ENCODE data around the gene IRF2BP1.

The IRF2BP1 gene, protein sequence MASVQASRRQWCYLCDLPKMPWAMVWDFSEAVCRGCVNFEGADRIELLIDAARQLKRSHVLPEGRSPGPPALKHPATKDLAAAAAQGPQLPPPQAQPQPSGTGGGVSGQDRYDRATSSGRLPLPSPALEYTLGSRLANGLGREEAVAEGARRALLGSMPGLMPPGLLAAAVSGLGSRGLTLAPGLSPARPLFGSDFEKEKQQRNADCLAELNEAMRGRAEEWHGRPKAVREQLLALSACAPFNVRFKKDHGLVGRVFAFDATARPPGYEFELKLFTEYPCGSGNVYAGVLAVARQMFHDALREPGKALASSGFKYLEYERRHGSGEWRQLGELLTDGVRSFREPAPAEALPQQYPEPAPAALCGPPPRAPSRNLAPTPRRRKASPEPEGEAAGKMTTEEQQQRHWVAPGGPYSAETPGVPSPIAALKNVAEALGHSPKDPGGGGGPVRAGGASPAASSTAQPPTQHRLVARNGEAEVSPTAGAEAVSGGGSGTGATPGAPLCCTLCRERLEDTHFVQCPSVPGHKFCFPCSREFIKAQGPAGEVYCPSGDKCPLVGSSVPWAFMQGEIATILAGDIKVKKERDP
- 44.0 to 50.6 (median 49.6) reads per million in 4 experiments for total RNA-seq

DNA sequence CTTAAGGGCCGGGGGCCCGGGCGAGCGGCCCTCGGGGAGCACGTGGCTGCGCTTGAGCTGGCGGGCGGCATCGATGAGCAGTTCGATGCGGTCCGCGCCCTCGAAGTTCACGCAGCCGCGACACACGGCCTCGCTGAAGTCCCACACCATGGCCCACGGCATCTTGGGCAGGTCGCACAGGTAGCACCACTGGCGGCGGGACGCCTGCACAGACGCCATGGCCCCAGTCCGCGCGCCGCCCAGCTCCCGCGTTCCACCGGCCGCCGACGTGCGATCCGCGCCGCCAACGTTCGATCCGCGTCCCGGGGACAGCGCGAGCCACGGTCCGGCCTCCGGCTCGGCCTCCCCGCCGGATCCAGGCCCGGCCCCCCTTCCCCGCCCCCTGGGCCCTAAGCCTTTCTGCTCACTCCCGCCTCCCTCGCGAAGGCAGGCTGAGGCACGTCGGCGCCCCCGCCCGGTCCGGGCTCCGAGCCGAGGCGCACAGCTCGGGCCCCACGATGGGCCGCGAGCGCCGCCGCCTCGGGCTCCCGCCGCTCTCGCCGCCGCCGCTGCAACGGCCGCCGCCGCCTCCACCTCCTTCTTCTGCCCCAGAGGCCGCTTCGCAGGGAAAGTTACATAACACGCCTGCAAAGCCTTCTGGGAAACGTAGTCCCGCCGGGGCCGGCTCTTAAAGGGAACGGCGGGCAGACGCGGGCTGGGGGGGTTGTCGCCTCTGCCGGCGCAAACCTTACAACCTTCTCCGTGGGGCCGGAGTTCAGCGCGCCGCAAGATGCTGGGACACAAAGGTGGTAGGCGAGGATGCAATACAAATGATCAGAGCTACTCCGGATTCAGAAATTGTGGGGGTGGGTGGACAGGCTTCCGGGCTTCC, at the start of gene IRF2BP1:
Gene IRF2BP1 (minus strand): TSS at position 586 of the 871 bp plus-strand sequence. CDS start 367 bp downstream, at position 219.
- peak; percentile 80 for DNase-seq

- DNase-seq: no peak
Measured at GRCh38 chr19:45935267-45935666, 49.3 kb upstream of the IRF2BP1 start.

GRCh38 chr19:45934551-45935230, 48.8 kb upstream of the IRF2BP1 start:
- DNase-seq: no peak

DNA sequence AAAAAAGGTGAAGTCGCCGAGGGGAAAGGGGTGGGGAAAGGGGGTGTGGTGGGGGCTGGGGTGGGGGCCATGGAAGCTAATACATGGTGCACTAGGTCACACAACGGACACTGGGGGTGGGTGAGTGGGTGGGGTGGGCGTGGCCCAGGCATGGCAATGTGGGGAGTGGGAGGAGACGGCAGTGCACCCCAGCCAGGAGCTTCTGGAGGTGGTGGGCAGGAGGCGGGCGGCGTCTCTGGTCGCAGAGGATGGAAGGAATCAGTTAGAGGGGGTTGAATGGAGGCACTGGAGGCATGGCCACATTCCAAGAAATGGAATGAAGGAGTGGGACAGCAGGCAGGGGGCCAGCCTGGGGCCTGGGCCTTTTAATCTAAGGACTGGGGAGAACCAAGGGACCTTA, 47.8 kb upstream of the IRF2BP1 start:
- DNase-seq: no peak

DNA sequence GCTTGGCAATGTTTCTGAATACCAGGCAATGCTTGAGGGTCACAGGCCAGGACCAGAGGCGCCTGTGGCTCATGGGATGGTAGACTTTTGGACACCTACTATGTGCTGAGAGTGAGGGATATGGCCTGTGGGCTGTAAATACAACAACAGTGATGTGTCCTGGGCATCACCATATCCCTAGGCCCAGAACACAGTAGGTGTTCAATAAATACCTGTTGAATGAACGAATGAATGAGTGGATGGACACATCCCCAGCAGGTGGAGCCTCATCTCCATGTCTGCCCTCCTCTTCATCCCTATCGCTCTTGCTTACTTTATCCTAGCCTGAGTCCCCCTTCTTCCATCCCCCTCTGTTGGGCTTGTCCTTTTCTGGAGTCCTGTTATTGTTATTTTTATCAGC, 45.1 kb upstream of the IRF2BP1 start:
- no peak for DNase-seq

DNA sequence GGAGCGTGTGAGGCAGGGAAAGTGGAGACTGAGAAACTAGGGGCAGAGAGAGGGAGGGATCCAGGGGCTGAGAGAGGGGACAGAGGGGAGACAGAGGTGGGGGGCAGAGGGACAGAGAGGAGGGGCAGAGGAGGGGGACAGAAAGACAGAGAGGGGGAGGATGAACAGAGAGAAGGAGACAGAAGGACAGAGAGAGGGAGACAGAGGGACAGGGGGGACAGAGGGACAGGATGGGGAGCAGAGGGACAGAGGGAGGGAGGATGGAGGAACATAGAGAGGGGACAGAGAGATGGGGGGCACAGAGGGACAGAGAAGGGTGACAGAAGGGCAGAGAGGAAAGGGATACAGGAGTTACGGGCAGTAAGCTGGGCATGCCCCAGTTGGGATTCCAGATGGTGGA, 43.3 kb upstream of the IRF2BP1 start:
- no peak for DNase-seq

GRCh38 chr19:45927565-45928261, 41.8 kb upstream of the IRF2BP1 start:
- DNase-seq: peak; percentile 81

- no peak for DNase-seq
Measured at GRCh38 chr19:45924891-45925447, 39.0 kb upstream of the IRF2BP1 start.

DNA sequence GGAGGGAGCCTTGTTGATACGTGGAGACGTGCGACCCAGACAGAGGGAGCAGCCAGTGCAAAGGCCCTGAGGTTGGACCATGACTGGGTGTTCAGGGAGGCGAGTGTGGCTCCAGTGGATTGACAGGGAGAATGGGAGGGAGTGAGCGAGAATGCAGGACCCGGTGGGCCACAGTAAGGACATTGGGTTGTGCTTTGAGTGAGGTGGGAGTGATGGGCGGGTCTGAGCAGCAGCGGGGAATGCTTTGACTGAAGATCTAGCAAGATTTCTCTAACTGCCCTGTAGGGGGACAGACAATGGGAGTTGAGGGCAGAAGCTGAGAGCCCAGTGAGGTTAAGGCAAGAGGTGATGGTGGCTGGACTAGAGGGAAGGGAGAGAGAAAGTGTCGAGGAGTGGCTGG, 36.3 kb upstream of the IRF2BP1 start:
- DNase-seq: no peak

DNA sequence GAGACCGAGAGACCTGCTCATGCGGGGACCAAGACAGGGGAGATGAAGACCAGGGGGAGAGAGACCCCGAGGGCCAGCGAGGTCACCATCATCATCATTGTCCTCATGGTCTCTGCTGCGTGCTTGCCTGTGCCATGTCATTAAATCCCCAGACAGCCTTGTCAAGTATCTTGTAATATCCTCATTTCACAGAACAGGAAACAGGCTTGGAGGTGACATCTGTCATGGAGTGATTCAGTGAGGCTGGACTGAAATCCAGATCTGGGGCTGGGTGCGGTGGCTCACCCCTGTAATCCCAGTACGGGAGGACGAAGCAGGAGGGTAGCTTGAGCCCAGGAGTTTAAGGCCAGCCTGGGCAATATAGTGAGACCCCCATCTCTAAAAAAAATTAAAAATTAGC, 34.5 kb upstream of the IRF2BP1 start:
- DNase-seq: no peak

DNA sequence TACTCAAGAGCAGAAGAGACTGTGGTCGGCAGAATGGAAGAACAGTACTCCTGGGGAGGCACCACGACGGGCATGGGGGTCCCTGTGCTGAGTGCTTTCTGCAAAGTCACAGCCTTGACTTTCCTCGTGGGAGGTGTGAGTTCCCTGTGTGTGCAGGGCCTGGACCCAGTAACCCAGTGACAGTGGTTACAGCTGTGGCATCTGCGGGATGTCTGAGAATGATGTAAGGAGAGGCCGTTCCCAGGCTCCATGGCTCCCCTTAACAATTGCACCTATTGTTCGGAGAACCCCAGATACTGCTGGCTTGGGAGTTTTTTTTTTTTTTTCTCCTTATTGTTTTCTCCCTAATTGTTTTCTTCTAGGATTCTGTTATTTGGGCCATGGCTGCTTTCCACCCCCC, 33.7 kb upstream of the IRF2BP1 start:
- DNase-seq: no peak

GRCh38 chr19:45918721-45919120, 32.8 kb upstream of the IRF2BP1 start:
- DNase-seq: no peak

- DNase-seq: no peak
Measured at GRCh38 chr19:45917421-45918091, 31.6 kb upstream of the IRF2BP1 start.

DNA sequence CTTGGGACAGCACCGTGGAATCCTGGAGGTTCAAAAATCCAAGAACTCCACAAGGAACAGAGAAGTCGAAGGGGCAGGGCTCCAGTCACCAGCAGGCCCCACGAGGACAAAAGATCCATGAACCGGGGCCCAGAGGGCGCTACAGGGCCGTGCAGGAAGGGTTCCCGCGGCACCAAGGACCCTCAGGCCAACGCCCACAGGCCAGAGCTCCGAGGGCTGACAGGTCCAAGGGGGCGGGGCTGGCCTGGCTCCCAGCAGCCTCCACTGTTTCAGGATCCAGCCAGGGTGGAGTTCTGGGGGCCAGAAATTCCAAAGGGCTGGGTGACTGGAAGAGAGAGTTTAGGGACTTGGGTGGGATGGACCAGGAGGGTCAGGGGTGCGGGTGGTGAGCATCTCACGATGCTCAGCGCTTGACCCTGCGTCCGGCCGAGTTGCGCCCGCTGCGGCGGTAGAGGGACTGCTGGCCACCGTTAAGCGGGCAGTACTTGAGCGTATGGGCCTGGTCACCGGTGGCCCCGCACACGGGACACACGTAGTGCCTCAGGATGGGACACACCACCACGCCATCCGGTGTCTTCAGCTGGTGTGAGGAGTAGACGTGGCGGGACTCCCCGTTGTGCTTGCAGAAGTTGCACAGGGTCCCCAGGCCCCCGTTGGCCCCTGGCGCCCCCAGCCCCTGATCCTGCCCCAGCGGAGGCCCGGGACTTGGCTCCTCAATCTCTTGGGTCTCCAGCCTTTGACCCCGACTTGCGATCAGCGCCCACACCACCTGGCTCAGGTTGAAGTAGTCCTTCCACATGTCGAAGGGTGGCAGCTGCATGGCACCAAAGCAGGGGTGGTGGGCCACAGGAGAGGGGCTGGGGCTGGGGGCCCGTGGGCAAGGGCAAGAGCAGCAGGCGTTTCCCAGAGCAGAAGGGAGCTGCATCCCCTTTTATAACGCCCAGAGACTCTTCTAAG, 28.2 kb upstream of the IRF2BP1 start, which contains the start of gene NANOS2:
Gene NANOS2 (minus strand): TSS at position 905 of the 957 bp plus-strand sequence. CDS start 85 bp downstream, at position 820.
- DNase-seq: no peak

GRCh38 chr19:45911291-45911690, 25.4 kb upstream of the IRF2BP1 start:
- DNase-seq: no peak

GRCh38 chr19:45908956-45909355, 23.0 kb upstream of the IRF2BP1 start:
- no peak for DNase-seq

- DNase-seq: no peak
Measured at GRCh38 chr19:45906221-45906620, 20.3 kb upstream of the IRF2BP1 start.

GRCh38 chr19:45905011-45905410, 19.1 kb upstream of the IRF2BP1 start:
- no peak for DNase-seq
